SW 1271 (cell line): Measurements from ENCODE around the gene STRBP.
"Not testable (repeated sequence)": the region's sequence is repeated elsewhere in the genome, so short reads cannot be mapped to it uniquely, and the experiment has no call there.

Source experiments
- DNase-seq, 2 experiments: peaks; one replicate each; lab custom pipeline; 2025; lab: John Stamatoyannopoulos, UW

The STRBP gene

DNA sequence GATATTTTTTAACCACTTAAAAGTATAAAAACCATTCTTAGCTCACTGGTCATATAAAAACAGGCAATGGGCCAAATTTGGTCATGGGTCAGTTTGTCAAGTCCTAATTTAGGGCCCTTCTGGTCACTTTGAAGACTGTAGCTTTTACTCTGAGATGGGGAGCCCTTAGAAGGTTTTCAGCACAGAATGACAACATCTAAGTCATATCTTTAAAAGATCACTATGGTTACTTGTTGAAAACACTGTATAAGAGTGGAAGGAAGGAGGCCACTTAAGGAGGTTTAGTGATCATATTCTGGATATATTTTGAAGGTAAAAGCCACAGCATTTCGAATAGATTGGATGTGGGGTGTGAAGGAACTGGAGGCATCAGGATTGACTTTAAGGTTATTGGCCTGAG lies 76.7 kb downstream of the STRBP start:
- no peak for DNase-seq

GRCh38 chr9:123191260-123191659 lies 77.1 kb downstream of the STRBP start:
- no peak for DNase-seq

- DNase-seq, result no peak
These were observed 81.3 kb downstream of the STRBP start for GRCh38 chr9:123187131-123187530.

DNA sequence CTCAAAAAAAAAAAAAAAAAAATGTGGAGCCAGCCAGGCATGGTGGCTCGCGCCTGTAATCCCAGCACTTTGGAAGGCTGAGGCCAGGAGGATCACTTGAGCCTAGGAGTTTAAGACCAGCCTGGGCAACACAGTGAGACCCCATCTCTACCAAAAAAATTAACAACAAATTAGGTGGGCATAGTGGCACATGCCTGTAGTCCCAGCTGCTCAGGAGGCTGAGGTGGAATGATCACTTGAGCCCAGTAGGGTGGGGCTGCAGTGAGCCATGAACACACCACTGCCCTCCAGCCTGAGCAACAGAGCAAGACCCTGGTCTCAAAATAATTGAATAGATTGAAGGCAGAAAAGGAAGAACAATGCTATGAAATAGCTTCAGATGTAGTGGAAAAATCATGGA lies 82.4 kb downstream of the STRBP start:
- not testable (repeated sequence) for DNase-seq

DNA sequence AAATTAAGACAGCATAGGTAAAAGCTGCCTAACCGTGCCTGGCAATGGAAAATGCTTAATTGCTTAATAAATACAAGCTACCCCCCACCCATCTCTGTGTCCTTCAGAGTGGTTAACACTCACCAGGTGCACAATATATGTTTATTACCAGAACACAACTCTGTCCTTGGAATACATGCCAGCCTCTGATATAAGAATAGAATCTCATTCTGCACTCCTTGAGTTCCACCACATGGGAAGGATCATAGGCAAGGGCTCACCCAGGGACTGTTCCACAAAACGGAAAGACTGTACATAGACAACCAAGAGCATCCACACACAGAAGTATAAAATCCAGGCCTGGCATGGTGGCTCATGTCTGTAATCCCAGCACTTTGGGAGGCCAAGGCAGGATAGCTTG lies 91.4 kb downstream of the STRBP start:
- DNase-seq, result no peak

DNA sequence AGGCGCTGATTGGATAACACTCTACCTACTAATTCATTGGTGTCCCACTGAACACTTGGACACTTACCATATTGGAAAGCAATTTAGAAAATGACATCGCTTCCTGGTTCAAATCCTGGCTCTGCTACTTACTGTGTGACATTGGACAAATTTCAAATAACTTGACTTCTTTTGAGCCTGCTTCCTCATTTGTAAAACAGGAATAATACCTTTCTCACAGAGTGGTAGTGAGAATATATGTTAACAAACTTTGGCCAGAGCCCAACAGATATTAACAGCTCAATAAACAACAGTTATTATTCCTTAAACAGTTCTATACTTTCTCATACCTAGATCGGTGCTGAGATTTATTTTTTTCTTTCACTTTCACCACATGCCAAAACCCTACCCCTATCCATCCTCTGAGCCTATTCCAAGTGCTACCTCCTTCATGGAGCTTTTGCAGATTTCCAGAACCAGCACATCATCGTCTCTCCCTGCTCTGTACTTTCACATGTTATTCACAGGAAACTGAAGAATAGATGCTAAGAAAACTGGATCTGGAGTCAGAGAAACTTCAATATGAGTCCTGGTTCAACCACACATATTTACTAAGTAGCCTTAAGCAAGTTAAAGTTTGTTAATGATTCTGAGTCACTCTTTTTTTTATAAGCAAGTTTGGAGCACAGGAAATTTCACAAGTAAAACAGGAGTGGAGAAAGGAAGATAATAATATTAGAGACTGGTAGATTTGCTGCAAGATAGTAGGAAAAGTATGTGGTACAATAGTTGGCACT lies 92.3 kb downstream of the STRBP start:
- no peak for DNase-seq

DNA sequence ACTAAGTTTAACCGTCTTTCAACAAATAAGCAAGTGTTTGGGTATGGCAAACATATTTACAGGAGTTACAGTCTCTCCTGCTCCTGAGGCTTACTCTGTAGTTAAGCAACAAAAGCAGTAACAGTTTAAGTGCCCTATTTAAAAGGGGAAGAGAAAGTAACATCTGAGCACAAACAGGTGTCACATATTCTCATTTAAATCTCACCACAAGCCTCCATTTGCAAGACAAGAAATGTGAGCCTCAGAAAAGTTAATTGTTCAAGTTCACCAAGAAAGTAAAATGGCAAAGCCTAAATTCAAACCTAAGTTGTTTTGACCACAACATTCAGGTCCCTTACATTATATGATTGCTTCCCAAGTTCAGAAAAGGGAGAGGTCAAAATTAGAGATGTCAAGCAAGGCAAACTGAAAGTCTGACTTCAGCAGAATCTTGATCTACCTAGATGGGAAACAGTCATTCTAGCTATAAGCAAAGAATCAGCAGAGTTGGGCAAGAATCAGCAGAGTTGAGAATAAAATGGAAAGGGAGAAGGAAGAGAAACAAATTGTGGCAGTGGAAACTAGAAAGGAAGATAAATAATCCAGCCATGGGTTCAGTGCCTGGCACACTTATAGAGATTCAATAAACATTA lies 93.4 kb downstream of the STRBP start:
- DNase-seq, result no peak

GRCh38 chr9:123174079-123174478 lies 94.3 kb downstream of the STRBP start:
- no peak for DNase-seq

GRCh38 chr9:123169926-123170325 lies 98.5 kb downstream of the STRBP start:
- DNase-seq, result no peak

DNA sequence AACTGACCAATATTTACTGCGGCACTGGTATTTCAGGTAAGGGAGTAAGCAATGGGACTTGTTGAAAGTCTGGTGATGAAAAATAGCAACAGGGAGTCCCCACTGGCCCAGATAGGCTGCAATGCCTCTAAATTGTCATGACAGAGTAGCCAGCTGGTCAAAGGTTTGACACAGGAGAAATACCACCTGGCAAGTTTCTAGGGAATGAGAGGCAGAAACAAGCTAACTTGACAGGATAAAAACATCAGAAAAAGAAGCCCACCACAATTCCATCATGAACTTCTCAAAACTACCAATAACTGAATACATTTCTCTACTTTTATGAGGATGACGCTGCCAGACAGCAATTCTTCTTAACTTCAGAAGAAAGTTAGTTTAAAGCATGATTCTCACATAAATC lies 99.8 kb downstream of the STRBP start:
- DNase-seq, result no peak

DNA sequence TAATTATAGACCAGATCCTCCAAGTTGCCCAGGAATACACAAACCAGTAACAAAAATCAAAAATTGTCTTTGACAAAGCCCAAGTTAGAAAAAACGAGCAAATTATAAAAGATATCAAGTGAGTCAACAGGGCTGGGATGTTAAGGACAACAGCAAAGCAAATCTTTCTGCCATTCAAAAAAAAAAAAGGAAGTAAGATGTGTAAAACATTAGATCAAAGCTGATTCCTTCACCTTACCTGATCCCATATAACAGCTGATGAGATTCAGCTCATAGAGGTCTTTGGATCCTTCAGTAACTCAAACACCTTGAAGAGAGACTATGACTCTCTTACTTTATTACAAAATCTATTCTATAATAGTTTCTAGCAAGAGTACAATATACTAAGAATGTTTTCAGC lies 100.9 kb downstream of the STRBP start:
- DNase-seq, result no peak

DNA sequence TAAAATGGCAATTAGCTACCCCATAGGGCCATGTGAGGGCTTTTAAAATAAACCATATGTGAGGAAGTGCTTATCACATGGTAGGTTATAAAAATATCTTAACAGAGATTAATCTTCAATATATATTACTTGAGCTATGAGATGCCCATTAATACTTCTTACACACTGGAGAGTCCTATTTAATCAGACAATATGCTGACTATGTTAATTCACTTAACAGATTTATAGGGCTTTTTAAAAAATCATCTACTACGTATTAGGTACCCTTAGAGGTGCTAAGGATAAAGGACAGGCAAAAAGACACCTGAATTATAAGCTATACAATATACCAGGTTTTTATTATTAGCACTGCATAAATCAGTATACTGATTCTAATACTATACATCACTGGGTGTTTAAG lies 102.6 kb downstream of the STRBP start:
- DNase-seq, result no peak

GRCh38 chr9:123164285-123164684 lies 104.1 kb downstream of the STRBP start:
- DNase-seq, result no peak

- DNase-seq, result no peak
These were observed 105.5 kb downstream of the STRBP start for GRCh38 chr9:123162791-123163345.

GRCh38 chr9:123162360-123162759 lies 106.0 kb downstream of the STRBP start:
- no peak for DNase-seq

- DNase-seq, result no peak
These were observed 111.2 kb downstream of the STRBP start for GRCh38 chr9:123157221-123157620.

- DNase-seq, result no peak
These were observed 117.5 kb downstream of the STRBP start for GRCh38 chr9:123150708-123151503.

GRCh38 chr9:123149067-123149466 lies 119.3 kb downstream of the STRBP start:
- DNase-seq, result no peak

DNA sequence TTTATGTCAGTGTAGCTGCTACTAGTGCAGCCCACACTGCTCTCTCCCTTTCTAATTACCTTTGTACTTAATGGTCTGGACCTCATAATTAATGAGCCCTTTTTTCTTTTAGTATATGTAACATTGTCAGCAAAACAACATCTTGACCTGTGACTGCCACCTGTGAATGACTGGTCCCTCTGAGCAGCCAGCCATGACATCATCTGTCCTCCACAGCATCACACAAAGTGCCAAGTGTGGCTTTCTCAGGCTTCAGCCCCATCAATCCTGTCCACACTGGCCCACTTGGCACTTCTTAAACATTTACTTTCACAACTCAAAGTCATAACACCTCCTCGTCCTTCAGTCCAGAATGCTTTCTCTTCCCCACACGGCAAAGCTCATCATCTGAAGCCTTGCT lies 130.2 kb downstream of the STRBP start:
- DNase-seq, result no peak

GRCh38 chr9:123135430-123135829 lies 133.0 kb downstream of the STRBP start:
- DNase-seq, result no peak

- no peak for DNase-seq
These were observed 135.7 kb downstream of the STRBP start for GRCh38 chr9:123132696-123133095.

DNA sequence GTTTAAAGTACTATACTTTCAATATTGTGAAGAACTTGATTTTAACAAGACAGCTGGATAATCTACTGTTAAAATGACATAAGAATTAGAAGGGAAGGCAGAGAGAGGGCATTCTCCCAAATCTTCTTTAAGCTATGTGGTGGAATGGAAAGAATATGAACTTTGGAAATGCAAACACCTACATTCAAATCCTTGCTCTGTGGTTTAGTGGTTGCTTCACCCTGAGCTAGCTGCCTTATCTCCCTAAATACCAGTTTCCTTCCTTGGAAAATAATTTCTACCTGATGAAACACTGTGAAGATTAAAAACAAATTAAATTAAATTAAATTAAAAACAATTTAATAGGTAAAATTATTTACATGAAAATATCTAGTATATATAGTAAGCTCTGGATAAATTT lies 136.4 kb downstream of the STRBP start:
- no peak for DNase-seq

DNA sequence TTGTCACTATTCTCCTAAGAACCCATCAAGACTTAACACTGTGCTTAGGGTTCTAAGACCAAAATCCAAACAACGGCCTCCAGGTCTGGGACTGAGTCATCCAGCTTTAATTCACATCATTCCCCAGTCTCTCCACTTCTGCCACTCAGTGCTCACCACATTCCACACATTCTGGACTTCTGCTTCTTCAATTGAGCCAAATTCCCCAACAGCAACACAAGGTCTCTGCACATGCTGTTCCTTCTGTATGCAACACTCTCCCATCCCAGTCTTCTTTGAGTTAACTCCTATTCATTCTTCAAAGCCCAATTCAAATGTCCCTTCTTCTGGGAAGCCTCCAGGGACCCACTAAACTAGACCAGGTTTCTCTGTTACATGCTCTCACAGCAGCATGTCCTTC lies 137.1 kb downstream of the STRBP start:
- no peak for DNase-seq
